GM21723 (cell line): Measurements from ENCODE around the gene CASK.

Source experiments
- ATAC-seq: cut with Tn5 transposase; IDR thresholded peaks from one replicate; pipeline ENCODE4 v1.9.1; 2021; ENCODE audit warnings: mild to moderate bottlenecking, moderate library complexity; ENCODE audit not compliant: unreplicated experiment

Gene CASK

DNA sequence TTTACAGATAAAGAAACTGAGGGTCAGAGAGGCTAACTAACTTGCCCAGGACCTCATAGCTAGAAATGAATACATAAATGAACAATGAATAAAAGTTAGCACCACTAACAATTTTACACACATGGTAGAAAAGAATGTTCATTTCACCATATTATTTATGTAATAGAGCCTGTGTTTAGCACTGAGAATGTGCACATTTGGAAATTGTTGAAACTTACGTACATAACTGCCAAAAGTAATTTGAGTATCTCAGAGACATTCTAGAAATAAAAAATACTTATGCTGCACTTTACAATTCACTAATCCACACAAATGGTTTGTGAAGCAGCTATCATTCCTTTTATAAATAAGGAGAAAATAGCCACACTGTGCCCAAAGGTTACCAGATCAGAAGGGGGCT, 9.9 kb downstream of the CASK start:
- no peak for ATAC-seq

DNA sequence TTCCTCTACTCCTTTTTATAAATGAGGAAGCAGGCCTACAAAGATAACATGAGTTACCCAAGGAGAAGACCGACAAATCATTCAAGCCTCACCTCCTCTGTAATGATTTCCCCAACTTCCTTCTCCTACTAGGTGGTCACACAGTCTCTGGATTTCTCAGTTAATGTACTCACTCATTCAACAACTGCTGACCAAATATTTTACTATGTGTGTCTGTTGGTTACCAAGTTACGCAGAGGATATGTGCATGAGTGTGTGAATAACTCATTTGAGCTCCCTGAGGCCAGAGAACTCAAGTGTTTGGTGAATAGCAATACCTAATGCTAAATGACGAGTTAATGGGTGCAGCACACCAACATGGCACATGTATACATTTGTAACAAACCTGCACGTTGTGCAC, 10.4 kb downstream of the CASK start:
- ATAC-seq: no peak

DNA sequence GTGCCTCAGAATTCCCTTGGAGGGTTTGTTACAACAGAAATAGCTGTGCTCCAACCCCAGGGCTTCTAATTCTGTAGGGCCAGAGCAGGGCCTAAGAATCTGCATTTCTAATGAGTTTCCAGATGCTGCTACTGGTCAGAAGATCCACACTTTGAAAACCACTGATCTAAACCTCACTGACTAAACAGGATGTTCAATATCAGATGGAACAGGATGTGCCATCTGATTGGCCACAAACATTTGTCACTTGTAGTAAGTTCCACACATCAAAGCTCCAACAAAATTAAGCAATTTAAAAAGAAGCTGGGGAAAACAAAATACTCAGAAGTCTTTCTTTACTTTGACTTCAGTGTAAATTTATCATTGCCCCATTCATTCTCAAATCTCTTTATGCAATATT, 14.3 kb downstream of the CASK start:
- ATAC-seq: no peak

DNA sequence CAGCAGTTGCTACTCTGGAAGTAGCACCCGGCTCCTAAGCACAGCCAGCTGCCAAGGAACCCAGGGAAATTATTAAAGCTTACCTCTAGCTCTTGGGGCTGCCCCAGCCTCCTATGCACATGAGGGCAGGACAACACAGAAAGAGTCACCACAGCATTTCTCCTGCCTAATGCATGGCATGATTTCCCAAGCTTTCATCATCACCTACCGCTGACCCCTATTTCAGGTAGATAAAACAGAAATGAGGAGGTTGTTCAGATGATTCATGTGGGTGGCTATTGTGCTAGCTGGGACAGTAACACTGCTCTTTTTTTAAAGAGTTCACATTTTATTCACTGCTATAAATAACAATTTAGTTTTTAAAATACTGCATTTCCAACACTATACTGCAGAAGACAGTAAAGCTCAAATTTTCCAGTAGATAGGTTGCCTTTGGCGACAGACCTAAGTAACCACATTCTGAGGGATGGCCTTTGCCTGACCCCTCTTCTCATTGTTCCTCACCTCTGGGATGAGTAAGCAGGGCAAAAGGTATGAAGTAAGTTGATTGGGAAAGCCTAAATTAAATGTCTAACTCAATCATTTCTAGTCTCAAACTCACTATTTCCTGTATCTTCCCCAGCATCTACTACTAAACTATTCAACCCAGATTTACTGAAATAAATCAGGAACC, 16.7 kb downstream of the CASK start:
- ATAC-seq: no peak

DNA sequence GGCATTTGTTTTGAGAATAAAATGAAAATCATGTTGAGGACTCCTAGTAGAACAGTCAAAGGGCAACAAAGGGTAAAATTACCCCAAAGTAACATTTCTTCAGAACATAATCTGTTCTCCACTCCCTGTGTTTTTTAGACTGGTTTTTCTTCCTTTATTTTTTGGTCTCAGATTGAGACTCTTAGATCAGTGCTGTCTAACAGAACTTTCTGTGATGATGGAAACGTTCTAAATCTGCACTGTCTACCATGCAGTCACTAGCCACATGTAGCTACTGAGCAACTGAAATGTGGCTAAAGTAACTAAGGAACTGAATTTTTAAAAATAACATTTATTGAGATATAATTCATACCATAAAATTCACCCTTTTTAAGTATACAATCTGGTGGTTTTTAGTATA, 19.8 kb downstream of the CASK start:
- no peak for ATAC-seq

DNA sequence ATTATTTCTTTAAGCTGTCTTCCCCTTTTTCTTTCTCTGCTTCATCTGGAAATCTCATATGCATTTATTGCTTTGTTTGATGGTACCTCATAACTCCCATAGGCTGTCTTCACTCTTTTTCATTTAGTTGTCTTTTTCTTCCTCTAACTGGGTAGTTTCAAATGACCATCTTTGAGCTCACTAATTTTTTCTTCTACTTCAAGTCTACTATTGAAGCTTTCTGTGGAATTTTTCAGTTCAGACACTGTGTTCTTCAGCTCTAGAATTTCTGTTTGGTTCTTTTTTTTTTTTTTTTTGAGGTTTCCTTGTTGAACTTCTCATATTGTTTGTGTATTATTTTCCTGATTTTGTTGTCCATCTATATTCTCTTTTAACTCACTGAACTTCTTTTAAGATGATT, 23.0 kb downstream of the CASK start:
- no peak for ATAC-seq

DNA sequence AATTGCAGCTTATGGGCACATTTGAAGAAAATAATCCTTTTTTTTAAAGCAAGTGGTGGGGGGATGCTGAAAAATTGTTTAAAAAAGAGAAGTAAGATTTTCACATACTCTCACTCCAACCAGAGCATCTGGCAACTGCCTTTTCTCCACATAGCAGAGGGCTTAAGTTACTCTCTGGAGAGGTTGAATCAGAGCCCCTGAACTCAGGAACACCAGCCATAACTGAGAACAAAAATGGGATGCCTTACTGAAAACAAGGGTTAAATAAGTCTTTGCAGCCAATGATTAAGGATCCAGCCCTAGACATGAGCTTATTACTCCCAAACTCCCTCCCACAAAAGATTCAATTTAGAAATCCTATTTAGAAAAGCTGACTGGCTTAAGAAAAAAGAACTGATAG, 27.5 kb downstream of the CASK start:
- ATAC-seq: no peak

DNA sequence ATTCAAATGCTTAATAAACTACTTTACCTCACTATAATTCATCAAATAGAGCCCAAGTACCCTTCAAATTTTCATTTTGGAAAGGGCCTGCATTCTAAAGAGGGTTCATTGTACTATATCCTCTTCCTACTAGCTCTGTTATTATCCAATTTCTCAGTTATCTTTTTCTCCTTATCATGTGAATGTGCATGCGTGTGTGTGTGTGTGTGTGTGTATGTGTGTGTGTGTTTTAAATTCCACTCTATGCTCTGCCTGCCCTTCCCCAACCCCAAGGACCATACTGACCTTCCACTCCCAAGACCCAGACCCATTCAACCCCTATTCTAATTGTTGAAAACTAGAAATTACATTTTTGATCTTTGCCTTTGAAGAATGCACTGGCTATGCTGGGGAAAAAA, 33.3 kb downstream of the CASK start:
- no peak for ATAC-seq

DNA sequence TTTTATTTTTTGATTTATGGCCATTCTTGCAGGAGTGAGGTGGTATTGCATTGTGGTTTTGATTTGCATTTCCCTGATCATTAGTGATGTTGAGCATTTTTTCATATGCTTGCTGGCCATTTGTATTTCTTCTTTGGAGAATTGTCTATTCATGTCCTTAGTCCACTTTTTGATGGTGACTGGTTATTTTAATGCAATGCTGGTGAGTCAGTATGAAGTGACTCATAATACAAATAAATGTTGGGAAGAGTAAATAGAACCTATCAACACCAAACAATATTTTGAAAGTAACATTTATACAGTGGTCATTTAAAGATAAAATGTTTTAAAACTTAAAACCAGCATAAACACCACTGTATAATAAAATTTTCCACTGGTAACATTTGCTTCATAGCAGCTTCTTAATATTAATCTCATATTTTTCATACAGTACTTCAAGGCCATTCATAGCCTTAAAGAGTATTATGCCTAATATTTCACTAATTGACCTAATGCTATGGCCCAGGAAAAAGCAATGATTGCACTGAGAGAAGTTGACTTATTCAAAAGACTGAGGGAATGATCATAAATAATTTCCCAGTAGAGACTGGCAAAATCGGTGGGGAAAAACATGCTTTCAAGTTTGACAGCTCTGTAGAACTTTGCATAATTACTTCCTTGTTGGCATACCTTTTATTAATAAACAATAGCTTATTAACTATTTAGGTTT, 33.9 kb downstream of the CASK start:
- ATAC-seq: no peak

DNA sequence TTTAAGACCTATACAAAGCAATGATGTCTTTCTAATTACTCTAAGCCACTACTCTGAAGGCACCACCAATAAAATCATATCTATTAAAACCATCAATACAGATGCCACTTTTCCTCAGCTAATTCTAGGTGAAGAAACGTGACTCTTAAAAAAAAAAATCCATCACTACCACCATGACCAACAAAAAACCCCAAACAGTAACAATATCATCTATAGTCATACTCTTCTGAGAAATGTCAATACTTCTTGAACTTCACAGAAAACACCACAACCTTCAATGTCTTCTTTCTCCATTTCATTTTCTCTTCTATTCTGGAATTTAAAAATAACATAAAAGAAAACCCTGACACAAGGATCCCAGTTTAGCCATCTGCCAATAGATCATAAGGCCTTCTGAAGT, 35.7 kb downstream of the CASK start:
- ATAC-seq: no peak

DNA sequence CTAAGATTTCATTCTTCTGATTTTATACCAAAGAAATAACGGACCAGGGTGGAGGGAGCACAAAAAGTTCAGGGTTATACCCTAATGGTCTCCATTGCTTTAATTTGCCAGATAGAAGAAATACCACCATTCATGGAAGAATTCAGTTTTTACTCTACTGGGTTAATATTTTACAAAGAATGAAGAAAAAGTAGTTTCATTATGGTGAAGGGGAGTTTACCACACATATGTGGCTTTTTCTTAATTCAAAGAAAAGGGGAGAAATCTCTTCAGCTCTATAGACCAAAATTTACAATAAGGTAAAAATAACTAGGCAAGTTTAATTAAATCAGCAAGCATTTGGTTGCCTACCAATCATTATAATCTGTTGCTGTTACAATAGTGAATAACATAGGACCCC, 37.6 kb downstream of the CASK start:
- ATAC-seq: no peak

DNA sequence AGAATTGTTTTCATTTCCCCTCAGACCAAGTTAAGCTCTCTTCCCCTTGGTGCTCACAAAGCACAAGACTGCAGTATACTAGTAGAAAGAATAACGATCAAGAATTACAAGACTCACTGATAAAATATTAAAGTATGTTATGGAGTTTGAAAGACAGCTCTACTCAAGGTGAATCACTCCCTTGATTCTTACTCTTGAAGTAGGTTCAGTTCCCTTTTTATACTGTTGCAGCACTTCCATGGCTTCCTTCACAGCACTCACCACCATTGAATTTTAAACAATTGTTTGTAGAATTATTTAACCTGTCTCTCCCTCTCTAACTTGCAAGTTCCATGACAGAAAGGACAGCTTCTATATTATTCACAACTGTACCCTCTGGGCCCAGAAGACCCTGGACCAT, 42.2 kb downstream of the CASK start:
- no peak for ATAC-seq

DNA sequence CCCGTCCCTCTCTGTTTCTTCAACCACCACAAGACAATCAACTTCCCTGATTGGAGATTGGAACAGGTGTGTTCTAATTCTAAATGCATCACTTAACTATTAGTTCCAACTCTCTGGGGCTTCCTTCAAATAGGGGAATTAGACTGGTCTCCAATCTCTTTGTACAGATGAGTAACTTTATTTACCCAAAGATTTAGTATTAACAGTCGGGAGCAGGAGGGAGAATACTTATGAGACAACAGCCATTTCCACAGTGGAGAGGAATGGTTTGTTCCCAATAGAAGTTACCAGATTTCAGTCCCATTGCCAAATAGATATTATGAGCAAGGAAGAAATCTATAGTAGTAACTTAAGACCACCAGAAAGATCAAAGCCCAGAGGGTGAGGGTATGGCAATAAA, 46.2 kb downstream of the CASK start:
- no peak for ATAC-seq

DNA sequence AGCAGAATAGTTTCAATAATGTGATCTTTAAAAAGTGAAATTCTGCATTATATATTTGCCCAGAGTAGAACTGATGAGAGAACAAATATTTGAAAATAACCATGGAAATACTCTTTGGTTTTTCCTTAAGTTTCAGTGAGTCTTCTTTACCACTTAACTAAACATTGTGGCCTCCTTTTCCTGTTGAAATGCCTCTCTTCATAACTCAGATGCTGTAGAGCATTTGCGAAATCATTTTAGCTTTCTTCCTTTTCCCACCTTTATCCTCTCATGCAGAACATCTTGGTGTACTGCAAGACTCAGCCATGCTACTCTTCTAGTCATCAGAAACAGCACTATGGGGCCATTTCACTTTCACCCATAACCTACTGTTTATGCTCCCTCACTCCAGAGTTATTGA, 48.2 kb downstream of the CASK start:
- no peak for ATAC-seq

DNA sequence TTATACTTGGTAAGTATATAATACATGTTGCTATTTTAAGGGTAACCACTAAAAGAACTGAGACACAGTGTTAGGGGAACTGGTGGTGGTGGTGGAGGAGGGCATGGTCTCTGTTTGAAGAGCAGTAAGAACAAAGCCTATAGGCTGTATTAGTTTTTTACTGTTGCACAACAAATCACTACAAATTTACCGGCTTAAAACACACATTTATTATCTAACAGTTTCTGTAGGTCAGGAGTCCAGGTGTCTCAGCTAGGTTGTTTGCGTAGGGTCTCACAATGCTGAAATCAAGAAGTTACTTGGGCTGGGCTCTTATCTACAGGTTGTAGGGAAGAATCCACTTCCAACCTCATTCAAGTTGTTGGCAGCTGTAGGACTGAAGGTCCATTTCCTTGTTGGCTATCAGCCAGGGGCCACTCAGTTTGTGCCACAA, 52.6 kb downstream of the CASK start:
- no peak for ATAC-seq

DNA sequence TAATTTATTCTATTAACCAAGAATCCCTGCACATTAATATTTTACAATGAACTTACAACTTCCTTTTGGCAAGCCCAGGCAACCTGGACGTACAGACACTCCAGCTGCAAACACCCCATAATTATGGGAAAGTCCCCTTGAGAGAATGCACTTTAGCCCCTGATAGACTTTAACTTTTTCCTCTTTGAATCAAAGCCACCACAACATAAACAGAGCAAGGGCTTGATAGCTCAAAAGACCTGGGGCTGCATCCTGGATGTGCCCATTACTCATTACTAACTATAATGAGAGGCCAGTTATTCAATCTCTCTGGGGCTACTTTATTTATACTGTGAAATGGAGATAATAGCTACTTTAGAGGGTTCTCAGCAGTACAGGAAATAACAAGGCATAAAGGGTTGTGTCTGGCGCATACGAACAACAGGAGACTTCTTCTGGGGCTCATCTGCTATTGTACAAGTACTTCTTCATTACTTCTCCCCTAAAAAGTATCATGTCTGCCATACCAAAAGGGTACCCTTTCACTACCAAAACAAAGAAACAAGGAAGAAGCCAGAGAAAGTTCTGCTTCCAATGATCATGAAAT, 54.9 kb downstream of the CASK start:
- no peak for ATAC-seq

DNA sequence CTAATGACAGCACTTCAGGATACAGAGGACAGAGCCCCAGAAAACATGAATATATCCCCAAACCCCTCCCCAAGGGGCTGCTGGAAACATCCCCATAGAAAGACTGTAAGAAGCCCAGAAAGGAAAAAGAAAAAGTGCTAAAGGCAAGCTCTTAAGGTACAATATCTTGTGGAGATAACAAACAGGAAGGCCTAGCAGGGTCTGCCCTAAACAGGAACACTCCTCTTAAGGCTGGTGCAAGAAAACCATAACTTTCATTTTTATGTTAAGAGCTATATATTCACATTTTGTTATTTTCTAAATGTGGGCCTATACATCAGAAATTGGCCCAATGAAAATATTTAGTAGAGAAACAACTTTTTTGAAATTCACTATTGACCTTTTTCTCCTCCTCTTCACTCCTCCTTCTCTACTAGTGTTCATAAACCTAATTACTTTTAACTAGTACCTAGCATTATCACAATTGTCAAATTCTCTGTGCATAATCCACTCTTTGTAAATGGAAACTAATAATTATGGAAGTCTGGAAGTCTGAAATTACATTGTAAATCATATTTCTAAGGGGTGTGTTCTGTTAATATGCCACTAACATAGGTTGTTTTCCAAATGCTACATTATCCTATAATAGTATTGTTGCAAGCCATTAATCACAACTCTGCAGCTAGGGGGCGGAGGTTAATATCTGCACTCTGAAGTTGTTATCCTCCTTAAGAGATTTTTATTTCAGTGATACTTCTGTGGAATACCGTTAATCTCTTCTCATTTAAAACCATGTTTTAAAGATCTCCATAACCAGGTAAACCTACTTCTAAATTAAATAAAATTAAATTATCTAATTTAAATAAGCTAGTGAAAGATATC, 59.8 kb downstream of the CASK start:
- no peak for ATAC-seq

DNA sequence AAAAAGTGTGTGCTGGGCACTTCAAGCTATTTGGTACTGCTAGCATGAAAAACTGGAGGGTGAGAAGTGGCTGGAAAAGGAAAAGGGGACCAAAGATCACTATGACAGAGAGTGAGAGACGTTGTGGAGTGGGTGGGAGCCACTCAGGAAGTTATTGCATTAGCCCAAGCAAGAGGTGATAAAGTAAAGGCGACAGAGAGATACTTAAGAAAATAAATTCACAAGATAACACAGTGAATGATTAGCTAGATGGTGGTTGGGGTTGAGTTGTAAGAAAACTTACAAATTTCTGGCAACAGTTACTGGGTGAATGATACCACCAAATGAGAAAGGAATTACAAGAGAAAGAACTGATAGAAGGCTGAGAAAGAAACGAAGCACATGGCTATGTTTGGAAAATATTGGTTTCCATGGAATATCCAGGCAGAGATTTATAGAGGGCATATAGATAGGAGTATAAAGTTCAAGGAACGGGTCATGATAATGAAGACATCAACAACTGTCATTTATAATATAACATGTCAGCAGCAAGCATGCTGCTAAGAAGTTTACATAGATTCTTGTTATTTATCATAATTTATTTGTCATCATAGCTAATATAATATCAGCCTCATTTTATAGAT, 60.7 kb downstream of the CASK start:
- ATAC-seq: no peak

DNA sequence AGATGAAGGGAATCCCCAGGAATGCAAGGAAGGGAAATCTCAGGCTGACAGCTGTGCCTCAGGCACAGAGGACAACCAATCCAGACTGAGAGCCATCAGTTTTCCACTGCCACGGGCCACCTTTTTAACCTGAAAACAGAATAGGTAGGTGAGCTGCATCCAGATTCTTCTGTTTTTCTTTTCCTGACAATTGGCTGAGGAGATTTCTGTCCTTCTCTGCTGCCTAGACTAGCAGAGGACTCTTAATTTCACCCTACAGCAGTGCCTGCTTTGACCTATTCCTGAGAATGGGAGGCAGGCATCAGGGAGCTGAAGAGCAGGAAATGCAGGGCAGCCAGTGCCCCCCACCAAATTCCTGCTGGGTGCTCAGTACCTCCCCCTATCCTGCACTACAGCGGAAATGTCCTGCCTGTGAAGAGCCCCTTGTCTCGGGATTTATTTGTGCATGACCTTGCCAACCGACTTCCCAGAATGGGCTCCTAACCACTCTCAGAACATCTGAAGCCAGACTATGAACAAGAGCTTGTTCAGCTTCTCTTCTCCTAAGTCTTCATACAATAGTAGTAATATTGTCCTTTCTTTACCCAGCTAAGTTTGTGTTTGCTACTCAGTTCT, 65.1 kb downstream of the CASK start:
- ATAC-seq: no peak

DNA sequence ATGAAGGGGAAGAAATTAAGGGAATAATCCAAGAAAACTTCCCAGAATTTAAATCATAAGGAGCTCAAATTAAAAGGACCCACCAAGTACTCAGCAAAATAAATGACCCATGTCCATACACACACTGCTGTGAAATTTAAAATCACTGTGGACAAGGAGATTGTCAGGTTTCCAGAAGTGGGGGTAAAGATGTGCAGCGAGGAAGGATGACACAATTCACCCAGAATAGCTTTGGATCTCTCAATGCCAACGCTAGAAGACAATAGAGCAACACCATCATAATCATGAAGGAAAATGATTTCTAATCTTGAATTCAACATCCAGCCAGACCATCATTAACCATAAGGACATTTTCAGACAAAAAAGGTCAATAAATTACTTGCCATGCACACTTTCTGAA, 65.7 kb downstream of the CASK start:
- ATAC-seq: no peak

DNA sequence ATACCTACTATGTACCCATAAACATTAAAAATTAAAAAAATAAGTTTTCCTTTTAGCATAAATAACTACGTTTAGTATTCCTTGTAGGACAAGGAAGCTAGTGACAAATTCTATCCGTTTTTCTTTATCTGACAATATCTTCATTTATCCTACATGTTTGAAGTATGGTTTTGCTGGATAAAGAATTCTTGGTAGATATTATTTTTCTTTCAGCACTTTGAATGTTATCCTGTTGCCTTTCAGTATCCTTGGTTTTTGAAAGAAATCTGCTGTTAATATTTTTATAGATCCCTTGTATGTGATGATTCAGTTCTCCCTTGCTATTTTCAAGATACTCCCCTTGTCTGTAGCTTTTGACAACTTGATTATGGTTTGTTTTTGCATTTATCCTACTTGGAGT, 76.6 kb downstream of the CASK start:
- ATAC-seq: no peak
